Umbilical cord (tissue), 2 donors: ENCODE results near the gene TUSC2. TPM values are rescaled to one million over a fixed set of nuclear protein-coding genes. Genes with fewer than 3 reads are reported as not detected.

Source experiments
- DNase-seq: peaks from one replicate; pipeline ENCODE4 v3.0.0-alpha.2; 2015; ENCODE audit warnings: low spot score
- total RNA-seq: library from RNA; depleted of rRNA; stranded (reverse); fragments of >200 nt; gene quantifications from one replicate; pipeline ENCODE4 v1.2.3, GENCODE V29; 2014; ENCODE audit warnings: low replicate concordance; ENCODE audit not compliant: insufficient read depth

TUSC2 gene
- total RNA-seq, 1 donor from 2014 or later = 18.8 TPM

GRCh38 chr3:50354850-50355249 lies 26.8 kb upstream of the TUSC2 start:
- no peak for DNase-seq

DNA sequence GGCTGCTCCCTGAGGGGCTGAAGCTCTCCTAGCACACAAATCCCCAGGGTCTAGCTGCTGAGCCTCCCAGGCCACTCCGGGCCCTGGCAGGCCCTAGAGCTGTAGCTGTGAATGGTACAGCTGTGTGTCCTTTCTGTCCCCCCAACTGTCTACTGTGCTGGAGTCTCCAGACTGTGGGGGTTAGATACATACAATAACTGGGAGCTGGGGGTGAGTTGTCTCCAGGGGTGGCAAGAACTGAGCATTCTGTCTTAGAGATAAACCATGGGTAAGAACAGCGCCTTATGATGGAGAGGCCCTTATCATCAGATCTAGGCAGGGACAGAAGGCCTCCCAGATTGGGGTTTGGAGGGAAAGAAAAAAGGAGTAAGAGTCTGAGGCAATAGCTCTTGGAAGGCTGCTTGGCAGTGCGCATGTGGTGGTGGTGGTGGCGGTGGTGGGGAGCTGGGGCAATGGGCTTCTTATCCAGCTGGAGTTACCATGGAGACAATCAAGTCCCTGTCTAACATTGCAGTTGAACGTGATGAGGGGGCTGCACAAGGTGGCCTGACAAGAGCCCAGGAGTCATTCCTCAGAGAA lies 26.3 kb upstream of the TUSC2 start:
- no peak for DNase-seq

DNA sequence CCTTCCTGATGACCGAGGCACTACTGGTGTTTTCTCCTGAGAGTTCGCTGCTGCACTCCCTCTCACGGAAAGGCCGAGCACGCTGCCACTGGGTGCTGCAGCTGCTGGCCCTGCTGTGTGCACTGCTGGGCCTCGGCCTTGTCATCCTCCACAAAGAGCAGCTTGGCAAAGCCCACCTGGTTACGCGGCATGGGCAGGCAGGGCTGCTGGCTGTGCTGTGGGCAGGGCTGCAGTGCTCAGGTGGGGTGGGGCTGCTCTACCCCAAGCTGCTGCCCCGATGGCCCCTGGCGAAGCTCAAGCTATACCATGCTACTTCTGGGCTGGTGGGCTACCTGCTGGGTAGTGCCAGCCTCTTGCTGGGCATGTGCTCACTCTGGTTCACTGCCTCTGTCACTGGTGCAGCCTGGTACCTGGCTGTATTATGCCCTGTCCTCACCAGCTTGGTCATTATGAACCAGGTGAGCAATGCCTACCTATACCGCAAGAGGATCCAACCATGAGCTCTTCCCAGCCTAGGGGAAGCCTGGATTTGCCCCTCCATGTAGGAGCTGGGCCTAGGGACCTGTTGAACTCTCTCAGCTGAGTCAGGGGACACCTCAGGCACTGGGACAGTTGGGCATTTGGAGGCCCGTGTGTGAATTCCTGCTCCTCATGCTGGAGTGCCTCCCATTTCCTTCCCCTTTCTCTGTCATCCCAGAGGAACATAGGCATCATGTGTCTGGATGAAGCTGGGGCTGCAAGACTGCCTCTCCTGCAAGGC lies 25.4 kb upstream of the TUSC2 start:
- no peak for DNase-seq

- no peak for DNase-seq
Observed at GRCh38 chr3:50352781-50353180, 24.8 kb upstream of the TUSC2 start.

DNA sequence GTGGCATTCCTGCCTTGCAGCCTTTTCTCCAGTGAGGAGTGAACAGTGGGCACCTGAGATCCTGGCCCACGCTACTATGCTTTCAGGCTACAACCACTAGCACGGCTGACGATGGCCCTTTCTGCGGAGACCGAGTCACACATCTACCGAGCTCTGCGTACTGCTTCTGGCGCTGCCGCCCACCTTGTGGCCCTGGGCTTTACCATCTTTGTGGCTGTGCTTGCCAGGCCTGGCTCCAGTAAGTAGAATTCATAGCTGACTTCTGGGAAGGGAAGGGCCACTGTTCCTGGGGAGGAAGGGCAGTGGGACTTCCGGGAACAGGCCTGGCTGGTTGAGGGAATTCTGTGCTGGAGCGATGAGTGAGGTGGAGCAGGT lies 23.3 kb upstream of the TUSC2 start:
- no peak for DNase-seq

- DNase-seq = peak; percentile 98
Observed at GRCh38 chr3:50350527-50351322, 22.7 kb upstream of the TUSC2 start, which contains the start of the genes CYB561D2 and NPRL2. TSS of gene CYB561D2 (plus strand) at chr3:50350862. CDS start at chr3:50351434, 572 bp downstream. TSS of gene NPRL2 (minus strand) at chr3:50350775. CDS start at chr3:50350652, 123 bp downstream.

DNA sequence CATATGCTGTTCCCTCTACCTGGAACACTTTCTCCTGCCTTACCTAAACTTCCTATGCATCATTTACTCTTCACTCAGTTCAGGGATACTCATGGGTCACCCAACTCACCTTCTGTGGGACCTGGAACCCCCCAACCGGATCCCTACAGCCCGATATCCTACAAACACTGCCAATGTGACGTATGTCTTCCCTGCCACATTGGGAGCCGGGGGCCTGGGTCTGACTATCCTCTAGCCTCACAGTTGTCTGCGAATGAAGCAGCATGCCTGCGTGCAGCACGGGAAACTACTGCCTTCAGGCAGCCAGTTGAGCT lies 22.1 kb upstream of the TUSC2 start:
- no peak for DNase-seq

DNA sequence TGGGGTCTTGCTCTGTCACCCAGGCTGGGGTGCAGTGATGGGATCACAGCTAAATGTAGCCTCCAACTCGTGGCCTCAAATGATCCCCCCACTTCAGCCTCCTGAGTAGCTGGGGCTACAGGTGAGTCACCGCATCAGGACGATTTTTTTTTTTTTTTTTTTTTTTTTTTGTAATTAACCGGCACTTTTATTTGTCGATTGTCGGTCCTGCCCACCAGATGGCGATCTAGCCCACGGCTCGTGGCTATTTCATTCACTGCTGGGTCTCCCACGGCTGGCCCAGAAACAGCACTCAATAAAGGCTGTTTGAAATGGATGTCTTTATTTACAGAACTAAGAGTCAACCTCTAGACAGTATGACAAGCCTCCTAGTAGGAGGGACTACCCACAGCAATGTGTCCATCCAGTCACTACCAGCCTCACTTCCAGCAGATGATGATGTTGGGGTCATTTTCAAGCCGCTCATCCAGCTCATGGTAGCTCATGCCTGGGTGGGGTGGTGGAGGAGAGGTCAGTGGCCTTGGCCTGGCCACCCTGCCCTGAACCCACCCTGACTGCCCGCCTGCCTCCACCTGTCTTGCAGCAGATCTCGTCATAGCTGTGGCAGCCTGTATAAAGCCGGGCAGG lies 19.3 kb upstream of the TUSC2 start:
- peak; percentile 65 for DNase-seq

DNA sequence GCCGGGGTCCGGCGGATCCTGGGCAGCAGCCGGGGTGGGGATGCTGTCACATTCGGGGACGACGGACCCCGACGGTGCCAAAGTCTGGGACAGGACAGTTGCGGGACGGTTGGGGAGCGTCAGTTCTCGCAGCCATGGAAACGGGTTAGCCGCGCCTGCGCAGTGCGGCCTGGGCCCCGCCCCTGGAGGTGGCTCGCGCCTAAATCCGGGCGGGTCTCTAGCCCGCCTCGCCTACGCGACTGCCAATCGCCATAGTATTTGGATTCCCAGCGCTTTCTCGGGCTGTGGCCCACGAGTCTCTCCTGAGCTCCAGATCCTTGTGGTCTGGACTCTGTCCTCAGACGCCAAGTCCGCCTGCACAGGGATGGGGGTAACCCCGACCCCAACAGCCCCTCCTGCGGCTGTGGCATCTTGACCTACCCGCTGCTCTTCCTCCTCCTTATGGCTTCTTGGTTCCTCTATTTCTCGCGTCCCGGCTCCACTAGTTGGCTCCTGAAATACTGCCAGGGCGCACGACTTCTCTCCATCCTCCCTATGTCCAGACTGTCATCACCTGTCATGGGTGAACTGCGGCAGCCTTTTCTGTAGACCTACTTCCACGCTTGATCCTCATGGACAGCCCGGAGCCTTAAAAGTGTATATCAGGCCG lies 17.7 kb upstream of the TUSC2 start, which contains the start of gene ZMYND10:
ZMYND10 (minus strand) TSS at position 147 of the 649 bp plus-strand sequence. CDS start 153 bp downstream, outside the sequence.
- DNase-seq = peak; percentile 58

GRCh38 chr3:50345008-50345407 lies 17.0 kb upstream of the TUSC2 start:
- no peak for DNase-seq

GRCh38 chr3:50342813-50343633 lies 15.0 kb upstream of the TUSC2 start:
- DNase-seq = no peak

DNA sequence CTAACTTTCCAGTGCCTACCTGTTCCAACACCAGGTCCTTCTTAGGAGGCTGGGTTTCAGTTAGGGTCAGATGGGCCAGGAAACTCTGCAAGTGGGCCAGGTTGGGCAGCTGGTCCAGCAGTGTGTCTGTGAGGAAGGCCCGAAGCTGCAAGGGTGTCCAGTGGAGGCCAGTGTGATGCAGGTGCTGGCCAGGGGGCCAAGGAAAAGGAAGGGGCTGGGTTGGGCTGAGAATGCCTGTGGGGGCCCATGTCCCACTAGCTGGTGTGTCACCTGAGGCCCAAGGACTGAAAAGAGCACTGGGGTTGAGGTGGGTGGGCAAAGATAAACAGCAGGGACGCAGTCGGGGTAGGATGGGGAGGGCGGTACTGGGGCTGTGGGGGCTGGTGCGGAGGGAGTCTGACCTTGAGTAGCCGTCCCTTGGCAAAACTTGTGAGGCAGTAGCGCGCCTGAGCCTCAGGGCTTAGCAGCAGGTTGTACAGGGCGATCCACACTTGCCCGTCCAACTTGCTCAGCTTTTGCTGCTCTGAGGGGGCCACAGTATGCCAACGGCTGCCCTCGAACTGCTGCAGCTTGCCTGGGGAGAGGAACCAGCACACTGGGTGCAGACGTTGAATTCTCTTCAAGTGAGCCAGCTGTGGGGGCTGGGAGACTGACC lies 14.1 kb upstream of the TUSC2 start:
- no peak for DNase-seq

DNA sequence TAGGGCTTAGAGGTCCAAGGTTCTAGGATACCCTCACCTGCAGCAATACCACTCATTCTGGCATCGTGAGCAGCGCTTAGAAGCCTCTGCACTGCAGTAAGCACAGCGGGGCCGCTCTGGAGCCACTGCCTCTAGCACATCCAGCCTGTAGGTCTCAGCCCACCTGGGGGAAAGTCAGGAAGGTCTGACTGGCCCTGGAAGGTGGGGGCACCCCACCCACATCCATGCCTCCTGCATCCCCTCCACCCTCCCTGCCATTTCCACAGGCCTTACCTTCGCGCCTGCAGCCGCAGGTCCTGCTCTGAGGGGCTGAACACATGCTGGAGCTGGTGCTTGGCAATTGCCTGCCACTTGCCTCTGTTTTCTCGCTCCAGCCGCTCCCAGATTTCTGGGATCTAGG lies 13.5 kb upstream of the TUSC2 start:
- DNase-seq = no peak

DNA sequence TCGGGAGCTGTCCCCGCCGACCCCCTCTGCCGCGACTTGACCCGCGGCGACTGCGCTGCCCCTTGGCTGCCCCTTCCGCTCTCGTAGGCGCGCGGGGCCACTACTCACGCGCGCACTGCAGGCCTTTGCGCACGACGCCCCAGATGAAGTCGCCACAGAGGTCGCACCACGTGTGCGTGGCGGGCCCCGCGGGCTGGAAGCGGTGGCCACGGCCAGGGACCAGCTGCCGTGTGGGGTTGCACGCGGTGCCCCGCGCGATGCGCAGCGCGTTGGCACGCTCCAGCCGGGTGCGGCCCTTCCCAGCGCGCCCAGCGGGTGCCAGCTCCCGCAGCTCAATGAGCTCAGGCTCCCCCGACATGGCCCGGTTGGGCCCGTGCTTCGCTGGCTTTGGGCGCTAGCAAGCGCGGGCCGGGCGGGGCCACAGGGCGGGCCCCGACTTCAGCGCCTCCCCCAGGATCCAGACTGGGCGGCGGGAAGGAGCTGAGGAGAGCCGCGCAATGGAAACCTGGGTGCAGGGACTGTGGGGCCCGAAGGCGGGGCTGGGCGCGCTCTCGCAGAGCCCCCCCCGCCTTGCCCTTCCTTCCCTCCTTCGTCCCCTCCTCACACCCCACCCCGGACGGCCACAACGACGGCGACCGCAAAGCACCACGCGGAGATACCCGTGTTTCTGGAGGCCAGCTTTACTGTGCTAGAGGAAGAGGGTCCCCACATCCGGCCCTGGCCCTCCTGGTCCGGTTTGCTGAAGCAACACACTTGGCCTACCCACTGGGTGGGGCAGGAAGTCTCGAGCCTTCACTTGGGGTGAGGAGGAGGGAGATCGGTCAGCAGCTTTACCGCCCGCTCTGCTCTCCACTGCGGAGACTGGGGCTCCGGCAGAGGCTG lies 12.7 kb upstream of the TUSC2 start, which contains the start of gene RASSF1:
RASSF1 (minus strand) TSS at position 389 of the 882 bp plus-strand sequence; CDS start at position 358, 31 bp downstream.
- peak; percentile 89 for DNase-seq

DNA sequence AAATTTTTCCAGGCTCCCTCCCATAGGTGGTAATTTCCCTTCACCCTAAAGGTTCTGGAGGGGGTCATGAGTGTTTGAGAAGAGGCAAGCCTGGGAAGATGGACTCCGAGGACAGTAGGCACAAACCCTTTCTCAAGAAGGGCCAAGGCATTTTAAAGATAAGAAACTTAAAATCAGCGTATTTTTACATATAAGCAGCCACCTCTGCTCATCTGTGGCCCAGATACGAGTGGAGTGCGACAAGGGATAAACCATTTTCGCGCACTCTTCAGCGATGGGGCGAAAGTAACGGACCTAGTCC lies 12.1 kb upstream of the TUSC2 start:
- no peak for DNase-seq

DNA sequence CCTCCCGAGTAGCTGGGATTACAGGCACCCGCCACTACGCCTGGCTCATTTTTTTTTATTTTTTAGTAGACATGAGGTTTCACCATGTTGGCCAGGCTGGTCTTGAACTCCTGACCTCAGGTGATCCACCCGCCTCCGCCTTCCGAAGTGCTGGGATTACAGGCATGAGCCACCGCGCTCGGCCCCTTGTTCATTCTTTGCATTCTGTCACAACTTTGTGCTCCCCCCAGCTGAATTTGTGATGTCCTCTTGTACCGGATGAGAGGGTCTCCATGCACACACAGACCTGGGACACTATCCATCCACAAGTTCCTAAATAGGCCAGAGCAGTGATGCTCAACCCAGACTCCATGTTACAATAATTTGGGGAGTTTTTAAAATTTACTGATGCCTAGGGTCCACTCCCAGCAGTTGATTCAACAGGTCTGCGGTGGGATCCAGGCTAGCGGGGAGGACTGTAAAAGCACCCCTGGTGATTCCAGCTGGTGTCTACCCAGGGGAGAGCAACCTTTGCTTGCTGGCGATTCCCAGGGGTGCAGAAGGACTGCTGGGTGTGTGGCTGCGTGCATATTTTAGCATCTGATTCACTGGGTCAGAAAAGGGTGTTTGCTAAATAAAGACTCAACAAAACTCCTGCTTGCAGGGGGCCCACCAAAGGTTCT lies 11.6 kb upstream of the TUSC2 start:
- DNase-seq = no peak

- DNase-seq = no peak
Observed at GRCh38 chr3:50338965-50339364, 10.9 kb upstream of the TUSC2 start.

GRCh38 chr3:50337175-50337861 lies 9.3 kb upstream of the TUSC2 start:
- DNase-seq = peak; percentile 100
